ENCODE measurements around the gene PPIA. TPM values are rescaled to one million over a fixed set of nuclear protein-coding genes. Genes with fewer than 3 reads are reported as not detected.
"Not testable (repeated sequence)": the region's sequence is repeated elsewhere in the genome, so short reads cannot be mapped to it uniquely, and the experiment has no call there.

The PPIA gene
- total and polyA plus RNA-seq, 2 donors from 2014 or later = 1,143 to 2,940 TPM

DNA sequence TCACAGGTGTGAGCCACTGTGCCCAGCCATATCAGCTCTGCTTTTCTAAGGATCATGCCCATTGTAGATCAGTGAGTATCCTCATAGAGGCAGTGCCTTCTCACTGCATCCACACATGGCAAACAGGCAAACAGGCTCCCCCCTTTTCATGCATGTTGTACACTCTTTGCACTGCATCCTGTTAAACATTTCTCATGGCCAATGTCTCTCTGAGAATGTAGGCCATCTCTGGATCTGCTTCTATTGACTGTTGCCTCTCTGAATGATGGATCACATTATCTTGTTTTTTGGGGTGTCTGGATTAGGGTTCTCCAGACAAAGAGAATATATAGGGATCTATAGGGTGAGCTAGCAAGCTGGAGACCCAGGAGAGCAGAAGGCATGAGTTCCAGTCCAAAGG, 13.1 kb upstream of the PPIA start:
- DNase-seq = no peak
- FAIRE-seq = no peak
- intact Hi-C loops (cut with DNase I) = no loop called here
- H3K27me3 ChIP-seq (ENCODE audit: control insufficient read depth, insufficient read depth, low read length) = no peaks in the 10 kb centered on the region
- no peak overlapping the region for H3K27ac ChIP-seq (ENCODE audit: low read depth in 2 of 2, low read length in 2 of 2)
- no peaks in the 10 kb centered on the region for H3K4me1 ChIP-seq (ENCODE audit: control insufficient read depth in 2 of 3, insufficient read depth in 2 of 3, low read depth in 1 of 3, low read length in 3 of 3)
- H3K4me3 ChIP-seq (ENCODE audit: low read length in 3 of 3) = no peak overlapping the region
- H3K9ac ChIP-seq (ENCODE audit: low read length in 3 of 3) = no peak overlapping the region
- peaks cover 0 to 5% (median 0%) of the 10 kb centered on the region in 3 donors for H3K9me3 ChIP-seq (ENCODE audit: control insufficient read depth in 2 of 3, insufficient read depth in 1 of 3, low read length in 3 of 3)
- no peaks in the 10 kb centered on the region for H3K36me3 ChIP-seq (ENCODE audit: control insufficient read depth in 2 of 3, insufficient read depth in 3 of 3, low read length in 3 of 3)
- TF ChIP-seq, protein P1, sequence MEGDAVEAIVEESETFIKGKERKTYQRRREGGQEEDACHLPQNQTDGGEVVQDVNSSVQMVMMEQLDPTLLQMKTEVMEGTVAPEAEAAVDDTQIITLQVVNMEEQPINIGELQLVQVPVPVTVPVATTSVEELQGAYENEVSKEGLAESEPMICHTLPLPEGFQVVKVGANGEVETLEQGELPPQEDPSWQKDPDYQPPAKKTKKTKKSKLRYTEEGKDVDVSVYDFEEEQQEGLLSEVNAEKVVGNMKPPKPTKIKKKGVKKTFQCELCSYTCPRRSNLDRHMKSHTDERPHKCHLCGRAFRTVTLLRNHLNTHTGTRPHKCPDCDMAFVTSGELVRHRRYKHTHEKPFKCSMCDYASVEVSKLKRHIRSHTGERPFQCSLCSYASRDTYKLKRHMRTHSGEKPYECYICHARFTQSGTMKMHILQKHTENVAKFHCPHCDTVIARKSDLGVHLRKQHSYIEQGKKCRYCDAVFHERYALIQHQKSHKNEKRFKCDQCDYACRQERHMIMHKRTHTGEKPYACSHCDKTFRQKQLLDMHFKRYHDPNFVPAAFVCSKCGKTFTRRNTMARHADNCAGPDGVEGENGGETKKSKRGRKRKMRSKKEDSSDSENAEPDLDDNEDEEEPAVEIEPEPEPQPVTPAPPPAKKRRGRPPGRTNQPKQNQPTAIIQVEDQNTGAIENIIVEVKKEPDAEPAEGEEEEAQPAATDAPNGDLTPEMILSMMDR (IDR thresholded peaks at IDR 0.05; ENCODE audit: borderline replicate concordance, extremely low read depth, insufficient read depth) = no peak

DNA sequence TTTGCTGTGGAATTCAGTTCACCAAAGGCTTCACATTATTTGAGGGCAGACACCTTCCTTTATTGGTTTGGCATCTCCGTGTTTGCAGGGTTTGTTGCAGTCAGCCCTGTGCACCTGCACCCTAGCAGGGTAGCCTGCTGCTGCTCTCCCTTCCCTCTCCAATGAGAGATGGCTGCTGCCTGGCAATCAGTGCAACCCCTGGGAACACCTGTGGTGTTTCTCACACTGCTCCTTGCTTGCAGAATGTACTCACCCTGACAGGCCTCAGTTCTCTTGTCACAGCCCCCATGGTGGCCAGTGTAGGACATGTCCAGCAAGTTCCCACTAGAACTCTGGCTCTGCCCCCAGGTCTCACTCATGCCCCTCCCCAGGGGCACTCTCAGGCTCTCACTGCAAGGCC, 12.1 kb upstream of the PPIA start:
- H3K9me3 ChIP-seq (ENCODE audit: control insufficient read depth in 2 of 3, insufficient read depth in 1 of 3, low read length in 3 of 3) = peaks cover 0 to 5% (median 0%) of the 10 kb centered on the region in 3 donors
- H3K9ac ChIP-seq (ENCODE audit: low read length in 3 of 3) = no peak overlapping the region
- TF ChIP-seq, protein P1 (IDR thresholded peaks at IDR 0.05; ENCODE audit: borderline replicate concordance, extremely low read depth, insufficient read depth) = no peak
- H3K36me3 ChIP-seq (ENCODE audit: control insufficient read depth in 2 of 3, insufficient read depth in 3 of 3, low read length in 3 of 3) = no peaks in the 10 kb centered on the region
- FAIRE-seq (no peak), DNase-seq (no peak)
- no peaks in the 10 kb centered on the region for H3K27me3 ChIP-seq (ENCODE audit: control insufficient read depth, insufficient read depth, low read length)
- no peak overlapping the region for H3K27ac ChIP-seq (ENCODE audit: low read depth in 2 of 2, low read length in 2 of 2)
- H3K4me3 ChIP-seq (ENCODE audit: low read length in 3 of 3) = no peak overlapping the region
- no peaks in the 10 kb centered on the region for H3K4me1 ChIP-seq (ENCODE audit: control insufficient read depth in 2 of 3, insufficient read depth in 2 of 3, low read depth in 1 of 3, low read length in 3 of 3)
- intact Hi-C loops (cut with DNase I) = no loop called here

DNA sequence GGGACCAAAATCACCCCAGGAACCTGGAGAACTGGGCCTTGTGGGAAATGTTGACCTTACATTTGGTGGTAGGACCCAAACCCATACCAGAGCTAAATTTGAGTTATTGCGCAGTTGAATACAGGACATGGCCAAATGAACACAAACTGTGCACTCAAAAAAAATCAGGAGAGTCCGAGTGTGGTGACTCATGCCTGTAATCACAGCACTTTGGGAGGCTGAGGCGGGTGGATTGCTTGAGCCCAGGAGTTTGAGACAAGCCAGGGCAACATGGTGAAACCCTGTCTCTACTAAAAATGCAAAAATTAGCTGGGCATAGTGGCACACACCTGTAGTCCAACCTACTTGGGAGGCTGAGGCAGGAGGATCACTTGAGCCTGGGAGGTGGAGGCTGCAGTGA, 11.3 kb upstream of the PPIA start:
- FAIRE-seq; H3K4me1 ChIP-seq (ENCODE audit: control insufficient read depth in 2 of 3, insufficient read depth in 2 of 3, low read depth in 1 of 3, low read length in 3 of 3); DNase-seq; H3K36me3 ChIP-seq (ENCODE audit: control insufficient read depth in 2 of 3, insufficient read depth in 3 of 3, low read length in 3 of 3); H3K4me3 ChIP-seq (ENCODE audit: low read length in 3 of 3); H3K9ac ChIP-seq (ENCODE audit: low read length in 3 of 3); H3K27me3 ChIP-seq (ENCODE audit: control insufficient read depth, insufficient read depth, low read length); intact Hi-C loops (cut with DNase I); H3K27ac ChIP-seq (ENCODE audit: low read depth in 2 of 2, low read length in 2 of 2); H3K9me3 ChIP-seq (ENCODE audit: control insufficient read depth in 2 of 3, insufficient read depth in 1 of 3, low read length in 3 of 3): not testable (repeated sequence)

DNA sequence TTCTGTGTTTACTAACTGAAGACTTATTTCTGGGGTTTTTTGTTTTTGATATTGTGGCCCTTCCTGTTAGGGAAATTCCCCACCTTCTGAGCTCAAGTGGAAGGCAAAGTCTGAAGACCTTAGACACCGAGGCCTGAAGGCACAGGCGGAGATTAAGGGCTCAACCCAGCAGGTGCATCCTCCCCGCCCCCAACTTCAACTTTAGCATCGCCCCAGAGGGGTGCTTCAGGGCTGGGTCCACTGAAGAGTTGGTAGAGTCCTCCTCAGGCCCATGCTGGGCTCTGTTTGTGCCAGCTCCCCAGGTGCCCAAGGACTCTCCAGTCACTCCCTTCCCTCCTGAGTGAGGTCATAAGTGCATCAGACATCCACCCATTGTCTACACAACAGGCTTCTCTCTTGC, 9.4 kb upstream of the PPIA start:
- Histone ChIP-seq H3K36me3 (ENCODE audit: control insufficient read depth in 2 of 3, insufficient read depth in 3 of 3, low read length in 3 of 3) (no peaks in the 10 kb centered on the region), H3K27me3 (ENCODE audit: control insufficient read depth, insufficient read depth, low read length) (no peaks in the 10 kb centered on the region), H3K4me3 (ENCODE audit: low read length in 3 of 3) (no peak overlapping the region), H3K4me1 (ENCODE audit: control insufficient read depth in 2 of 3, insufficient read depth in 2 of 3, low read depth in 1 of 3, low read length in 3 of 3) (no peaks in the 10 kb centered on the region), H3K9me3 (ENCODE audit: control insufficient read depth in 2 of 3, insufficient read depth in 1 of 3, low read length in 3 of 3) (peaks cover 0 to 5% (median 0%) of the 10 kb centered on the region in 3 donors), H3K9ac (ENCODE audit: low read length in 3 of 3) (no peak overlapping the region), H3K27ac (ENCODE audit: low read depth in 2 of 2, low read length in 2 of 2) (no peak overlapping the region)
- DNase-seq (no peak), FAIRE-seq (no peak)
- TF ChIP-seq, protein P1 (IDR thresholded peaks at IDR 0.05; ENCODE audit: borderline replicate concordance, extremely low read depth, insufficient read depth) = no peak
- intact Hi-C loops (cut with DNase I) = no loop called here
